ENCODE measurements around the gene IL6.
"Not testable (repeated sequence)": the region's sequence is repeated elsewhere in the genome, so short reads cannot be mapped to it uniquely, and the experiment has no call there.

The IL6 gene

DNA sequence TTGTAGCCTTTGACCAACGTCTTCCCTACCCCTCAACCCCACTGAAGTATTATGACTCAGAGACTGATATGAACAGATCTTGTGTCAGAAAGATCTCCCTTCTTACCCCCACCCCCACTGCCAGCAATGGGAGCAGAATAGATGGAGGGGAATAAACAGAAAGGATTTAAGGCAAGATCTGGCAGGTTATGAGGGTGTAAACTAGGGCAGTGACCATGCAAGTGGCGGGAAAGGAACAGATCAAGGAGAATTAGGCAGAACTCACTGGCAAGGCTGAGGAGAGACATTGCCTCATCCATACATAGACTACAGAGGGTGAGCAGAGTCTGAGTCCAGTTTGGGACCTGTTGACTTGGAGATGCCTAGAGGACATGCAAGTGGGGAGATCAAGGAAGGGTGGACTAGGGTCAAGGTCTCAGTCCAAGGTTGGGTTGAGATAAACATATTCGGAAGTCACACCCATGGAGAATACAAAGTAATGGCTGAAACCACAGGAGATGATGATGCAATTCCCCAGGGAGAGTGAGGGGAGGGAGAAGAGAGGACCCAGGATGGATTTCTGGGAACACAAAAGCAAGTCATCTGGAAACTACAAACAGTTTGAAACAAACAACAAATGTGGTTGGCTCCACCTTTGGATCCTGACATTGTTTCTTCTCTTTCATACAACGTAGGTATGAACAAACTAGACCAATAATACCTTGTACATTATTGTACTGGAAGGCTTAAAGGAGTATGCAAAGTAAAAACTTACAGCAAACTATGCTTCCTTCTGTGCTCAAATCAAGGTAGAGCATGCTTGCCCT, 44.9 kb upstream of the IL6 start:
- Histone ChIP-seq H3K27ac (no peak overlapping the region), H3K27me3 (replicated peaks) (no peaks in the 10 kb centered on the region), H3K36me3 (replicated peaks) (no peaks in the 10 kb centered on the region), H3K4me3 (ENCODE audit: low read depth, low read length) (no peak overlapping the region)
- in situ Hi-C loops (cut with HindIII; ENCODE audit: low pct_ligation_motif_present, low sequenced_read_pairs) = no loop called here
- TF ChIP-seq, protein P1, sequence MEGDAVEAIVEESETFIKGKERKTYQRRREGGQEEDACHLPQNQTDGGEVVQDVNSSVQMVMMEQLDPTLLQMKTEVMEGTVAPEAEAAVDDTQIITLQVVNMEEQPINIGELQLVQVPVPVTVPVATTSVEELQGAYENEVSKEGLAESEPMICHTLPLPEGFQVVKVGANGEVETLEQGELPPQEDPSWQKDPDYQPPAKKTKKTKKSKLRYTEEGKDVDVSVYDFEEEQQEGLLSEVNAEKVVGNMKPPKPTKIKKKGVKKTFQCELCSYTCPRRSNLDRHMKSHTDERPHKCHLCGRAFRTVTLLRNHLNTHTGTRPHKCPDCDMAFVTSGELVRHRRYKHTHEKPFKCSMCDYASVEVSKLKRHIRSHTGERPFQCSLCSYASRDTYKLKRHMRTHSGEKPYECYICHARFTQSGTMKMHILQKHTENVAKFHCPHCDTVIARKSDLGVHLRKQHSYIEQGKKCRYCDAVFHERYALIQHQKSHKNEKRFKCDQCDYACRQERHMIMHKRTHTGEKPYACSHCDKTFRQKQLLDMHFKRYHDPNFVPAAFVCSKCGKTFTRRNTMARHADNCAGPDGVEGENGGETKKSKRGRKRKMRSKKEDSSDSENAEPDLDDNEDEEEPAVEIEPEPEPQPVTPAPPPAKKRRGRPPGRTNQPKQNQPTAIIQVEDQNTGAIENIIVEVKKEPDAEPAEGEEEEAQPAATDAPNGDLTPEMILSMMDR (IDR thresholded peaks at IDR 0.05; ENCODE audit: low read depth, low read length, missing control alignments) = no peak
- DNase-seq = no peak

DNA sequence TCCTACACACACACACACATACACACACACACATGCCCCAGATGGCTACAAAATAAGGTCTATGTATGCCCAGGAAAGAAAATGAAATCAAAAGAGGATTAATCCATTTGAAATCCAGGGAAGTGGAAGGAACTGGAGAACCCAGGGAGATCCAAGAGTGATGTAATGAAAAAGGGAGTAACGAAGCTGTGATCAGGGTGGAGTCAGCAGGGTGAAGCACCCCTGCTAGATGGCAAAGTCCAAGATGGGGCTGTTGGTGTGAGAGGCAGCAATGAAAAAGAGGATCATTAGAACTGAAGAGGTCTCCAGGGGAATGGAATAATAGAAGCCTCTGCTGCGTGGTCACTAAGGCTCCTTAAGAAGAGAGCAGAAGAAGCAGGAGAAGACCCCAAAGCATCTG, 43.6 kb upstream of the IL6 start:
- H3K27me3 ChIP-seq (replicated peaks) = no peaks in the 10 kb centered on the region
- H3K4me3 ChIP-seq (ENCODE audit: low read depth, low read length) = no peak overlapping the region
- in situ Hi-C loops (cut with HindIII; ENCODE audit: low pct_ligation_motif_present, low sequenced_read_pairs) = no loop called here
- no peak overlapping the region for H3K27ac ChIP-seq
- no peak for DNase-seq
- H3K36me3 ChIP-seq (replicated peaks) = no peaks in the 10 kb centered on the region
- TF ChIP-seq, protein P1 (IDR thresholded peaks at IDR 0.05; ENCODE audit: low read depth, low read length, missing control alignments) = no peak

DNA sequence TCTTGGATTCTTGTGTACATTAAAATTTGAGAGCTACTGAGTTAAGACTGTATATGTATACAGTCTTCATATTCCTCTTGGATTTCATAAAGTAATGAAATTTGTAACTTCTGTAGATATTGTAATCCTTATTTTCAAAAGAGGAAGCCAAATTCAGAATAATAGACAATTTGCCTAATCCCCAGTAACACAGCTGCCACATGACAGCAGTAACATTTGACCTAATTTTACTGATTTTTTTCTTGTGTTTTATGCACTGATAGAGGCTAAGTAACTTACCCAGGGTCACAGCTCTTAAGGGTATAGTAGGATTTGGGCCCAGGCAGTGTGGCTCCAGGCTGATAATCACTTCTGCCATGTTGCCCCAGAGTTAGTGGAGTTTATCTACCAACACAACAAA, 40.4 kb upstream of the IL6 start:
- H3K36me3 ChIP-seq (replicated peaks) = no peaks in the 10 kb centered on the region
- no peak for DNase-seq
- no peaks in the 10 kb centered on the region for H3K27me3 ChIP-seq (replicated peaks)
- no peak overlapping the region for H3K27ac ChIP-seq
- H3K4me3 ChIP-seq (ENCODE audit: low read depth, low read length) = no peak overlapping the region
- in situ Hi-C loops (cut with HindIII; ENCODE audit: low pct_ligation_motif_present, low sequenced_read_pairs) = no loop called here
- TF ChIP-seq, protein P1 (IDR thresholded peaks at IDR 0.05; ENCODE audit: low read depth, low read length, missing control alignments) = no peak

DNA sequence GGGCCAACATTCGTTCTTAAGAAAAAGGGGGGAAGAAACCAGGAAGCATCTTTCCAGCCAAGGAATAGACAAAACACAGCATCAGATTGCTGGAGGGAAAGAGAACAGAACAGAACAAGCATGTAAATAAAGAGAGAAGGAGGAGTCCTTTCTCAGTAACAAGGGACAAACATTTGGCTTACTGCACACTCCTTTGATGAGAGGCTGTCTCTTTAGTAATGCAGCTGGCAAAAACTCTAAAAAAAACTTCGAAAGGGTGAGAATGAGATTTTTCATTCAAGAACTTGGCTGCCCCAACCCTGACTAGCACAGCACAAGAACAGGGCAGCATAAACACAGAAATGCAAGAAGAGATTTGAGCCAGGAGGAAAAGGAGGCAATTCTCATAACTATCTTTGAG, 38.9 kb upstream of the IL6 start:
- H3K27me3 ChIP-seq (replicated peaks) = no peaks in the 10 kb centered on the region
- no peak overlapping the region for H3K27ac ChIP-seq
- H3K36me3 ChIP-seq (replicated peaks) = no peaks in the 10 kb centered on the region
- in situ Hi-C loops (cut with HindIII; ENCODE audit: low pct_ligation_motif_present, low sequenced_read_pairs) = no loop called here
- no peak overlapping the region for H3K4me3 ChIP-seq (ENCODE audit: low read depth, low read length)
- no peak for DNase-seq
- TF ChIP-seq, protein P1 (IDR thresholded peaks at IDR 0.05; ENCODE audit: low read depth, low read length, missing control alignments) = no peak

DNA sequence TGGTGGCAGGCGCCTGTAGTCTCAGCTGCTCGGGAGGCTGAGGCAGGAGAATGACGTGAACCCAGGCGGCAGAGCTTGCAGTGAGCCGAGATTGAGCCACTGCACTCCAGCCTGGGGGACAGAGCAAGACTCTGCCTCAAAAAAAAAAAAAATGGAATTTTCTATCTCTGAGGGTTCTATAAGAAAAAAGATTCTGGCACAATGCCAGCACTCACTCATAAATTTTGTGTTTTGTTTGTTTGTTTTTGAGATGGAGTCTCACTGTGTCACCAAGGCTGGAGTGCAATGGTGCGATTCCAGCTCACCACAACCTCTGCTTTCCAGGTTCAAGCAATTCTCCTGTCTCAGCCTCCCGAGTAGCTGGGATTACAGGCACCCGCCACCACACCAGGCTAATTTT, 38.1 kb upstream of the IL6 start:
- not testable (repeated sequence) for H3K27me3 ChIP-seq (replicated peaks); H3K27ac ChIP-seq; DNase-seq

DNA sequence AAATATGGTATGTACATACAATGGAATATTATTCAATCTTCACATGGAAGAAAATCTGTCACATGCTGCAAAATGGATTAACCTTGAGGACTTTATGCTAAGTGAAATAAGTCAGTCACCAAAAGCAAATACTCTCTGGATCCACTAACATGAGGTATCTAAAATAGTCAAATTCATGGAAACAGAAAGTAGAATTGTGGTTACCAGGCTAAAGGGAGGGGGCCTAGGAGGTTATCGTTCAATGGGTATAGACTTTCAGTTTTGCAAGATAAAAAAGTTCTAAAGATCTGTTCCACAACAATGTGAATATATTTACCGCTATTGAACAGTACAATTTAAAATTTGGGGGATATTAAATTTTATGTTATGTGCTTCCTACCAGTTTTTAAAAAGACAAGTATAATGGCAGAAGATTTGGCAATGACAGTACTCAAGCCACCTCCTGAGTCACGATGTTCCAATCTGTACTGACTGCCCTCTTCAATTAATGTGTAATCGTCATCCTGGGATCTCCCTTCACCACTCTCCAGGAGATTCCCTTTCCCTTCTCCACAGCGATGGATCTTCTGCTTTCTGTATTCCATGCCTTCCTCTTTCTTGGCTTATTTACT, 32.3 kb upstream of the IL6 start:
- in situ Hi-C loops (cut with HindIII; ENCODE audit: low pct_ligation_motif_present, low sequenced_read_pairs) = no loop called here
- DNase-seq = no peak

More for the DNA sequence above, 38.1 kb upstream of the IL6 start:
- H3K4me3 ChIP-seq (ENCODE audit: low read depth, low read length); H3K36me3 ChIP-seq (replicated peaks); in situ Hi-C loops (cut with HindIII; ENCODE audit: low pct_ligation_motif_present, low sequenced_read_pairs): not testable (repeated sequence)

More for the DNA sequence above, 32.3 kb upstream of the IL6 start:
- Histone ChIP-seq H3K36me3 (replicated peaks) (no peaks in the 10 kb centered on the region), H3K27me3 (replicated peaks) (no peaks in the 10 kb centered on the region), H3K27ac (no peak overlapping the region), H3K4me3 (ENCODE audit: low read depth, low read length) (no peak overlapping the region)
- TF ChIP-seq, protein P1 (IDR thresholded peaks at IDR 0.05; ENCODE audit: low read depth, low read length, missing control alignments) = no peak

Data from brain microvascular endothelial cell (primary cell).